GM19035 (cell line): ENCODE data around the gene MYO7A.

Source experiments
- ATAC-seq: cut with Tn5 transposase; IDR thresholded peaks from one replicate; pipeline ENCODE4 v1.9.1; 2021; ENCODE audit not compliant: unreplicated experiment

The MYO7A gene

DNA sequence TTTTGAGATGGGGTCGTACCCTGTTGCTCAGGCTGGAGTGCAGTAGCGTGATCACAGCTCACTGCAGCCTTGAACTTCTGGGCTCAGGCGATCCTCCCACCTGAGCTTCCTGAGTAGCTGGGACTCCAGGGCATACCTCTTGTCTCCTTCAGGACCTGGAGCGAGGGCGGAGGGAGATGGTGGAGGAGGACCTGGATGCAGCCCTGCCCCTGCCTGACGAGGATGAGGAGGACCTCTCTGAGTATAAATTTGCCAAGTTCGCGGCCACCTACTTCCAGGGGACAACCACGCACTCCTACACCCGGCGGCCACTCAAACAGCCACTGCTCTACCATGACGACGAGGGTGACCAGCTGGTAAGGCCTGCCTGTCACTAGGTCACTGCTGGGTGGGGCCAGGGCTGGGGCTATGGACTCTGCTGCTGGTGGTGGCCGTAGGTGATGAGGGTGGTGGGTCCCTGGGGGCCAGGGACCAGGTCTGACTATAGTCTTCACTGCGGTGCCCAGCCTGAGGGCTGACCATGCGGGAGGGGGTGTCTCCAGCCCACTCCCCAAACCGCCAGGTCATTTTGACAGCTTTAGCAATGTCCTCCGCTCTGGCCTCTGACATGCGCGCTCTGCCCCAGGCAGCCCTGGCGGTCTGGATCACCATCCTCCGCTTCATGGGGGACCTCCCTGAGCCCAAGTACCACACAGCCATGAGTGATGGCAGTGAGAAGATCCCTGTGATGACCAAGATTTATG lies 53.9 kb downstream of the MYO7A start:
- ATAC-seq: no peak

DNA sequence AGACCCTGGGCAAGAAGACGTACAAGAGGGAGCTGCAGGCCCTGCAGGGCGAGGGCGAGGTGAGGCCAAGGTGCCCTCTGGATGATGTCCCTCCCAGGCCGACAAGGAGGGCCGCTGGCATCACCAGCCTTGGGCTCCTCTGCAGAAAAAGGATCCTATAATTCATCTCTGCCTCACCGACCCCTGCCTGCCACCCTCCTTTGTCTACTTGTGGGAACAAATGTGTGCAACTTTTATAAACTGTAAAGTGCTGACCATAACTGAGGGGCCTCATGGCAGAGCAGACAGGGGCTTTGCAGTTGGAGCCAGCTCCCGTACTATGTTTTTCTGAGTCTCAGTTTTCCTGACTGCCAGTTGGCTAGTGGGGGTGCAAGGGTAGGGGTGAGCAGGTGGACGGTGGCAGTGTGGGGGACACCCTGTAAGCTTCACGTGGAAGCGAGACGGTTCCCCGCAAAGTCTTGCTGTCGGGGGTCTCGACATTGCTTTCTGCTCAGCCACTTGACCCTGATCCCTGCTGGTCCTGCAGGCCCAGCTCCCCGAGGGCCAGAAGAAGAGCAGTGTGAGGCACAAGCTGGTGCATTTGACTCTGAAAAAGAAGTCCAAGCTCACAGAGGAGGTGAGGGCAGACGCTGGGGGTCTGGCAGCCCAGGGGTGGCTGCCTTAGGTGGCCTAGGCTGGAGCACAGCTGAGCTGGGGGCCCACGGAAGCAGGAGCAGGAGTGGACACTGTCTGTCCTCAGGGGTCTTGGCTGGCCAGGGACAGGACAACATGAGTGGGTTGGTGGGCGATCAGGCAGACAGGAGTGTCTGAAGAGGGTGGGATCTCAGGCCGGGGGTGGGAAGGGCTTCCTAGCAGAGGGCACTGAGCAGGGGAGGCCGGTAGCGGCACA lies 54.7 kb downstream of the MYO7A start:
- ATAC-seq: no peak

DNA sequence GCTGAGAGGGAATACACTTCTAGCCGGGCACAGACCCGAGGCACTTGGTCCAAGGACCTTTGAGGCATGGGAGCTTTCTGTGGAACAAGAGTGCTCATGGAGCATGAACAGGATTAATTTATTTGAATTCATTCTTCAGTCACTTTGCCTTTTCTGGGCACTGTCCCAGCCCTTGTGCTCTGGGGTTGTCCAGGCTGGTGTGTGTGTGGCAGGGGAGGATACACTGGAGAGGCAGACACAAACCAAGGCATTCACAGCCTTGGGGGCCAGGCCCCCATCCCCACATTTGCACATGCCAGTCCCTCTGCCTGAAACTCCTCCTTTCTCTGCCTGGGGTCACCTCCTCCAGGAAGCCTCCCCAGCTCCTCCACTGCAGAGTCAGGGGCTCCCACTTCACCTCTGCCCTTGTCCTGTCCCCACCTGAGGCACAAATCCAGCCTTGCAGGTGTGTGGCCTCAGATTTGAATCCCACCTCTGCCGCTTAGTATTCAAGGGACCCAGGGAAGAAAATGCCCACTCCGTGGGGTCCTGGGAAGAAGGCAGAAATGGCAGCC lies 55.5 kb downstream of the MYO7A start:
- ATAC-seq: no peak

DNA sequence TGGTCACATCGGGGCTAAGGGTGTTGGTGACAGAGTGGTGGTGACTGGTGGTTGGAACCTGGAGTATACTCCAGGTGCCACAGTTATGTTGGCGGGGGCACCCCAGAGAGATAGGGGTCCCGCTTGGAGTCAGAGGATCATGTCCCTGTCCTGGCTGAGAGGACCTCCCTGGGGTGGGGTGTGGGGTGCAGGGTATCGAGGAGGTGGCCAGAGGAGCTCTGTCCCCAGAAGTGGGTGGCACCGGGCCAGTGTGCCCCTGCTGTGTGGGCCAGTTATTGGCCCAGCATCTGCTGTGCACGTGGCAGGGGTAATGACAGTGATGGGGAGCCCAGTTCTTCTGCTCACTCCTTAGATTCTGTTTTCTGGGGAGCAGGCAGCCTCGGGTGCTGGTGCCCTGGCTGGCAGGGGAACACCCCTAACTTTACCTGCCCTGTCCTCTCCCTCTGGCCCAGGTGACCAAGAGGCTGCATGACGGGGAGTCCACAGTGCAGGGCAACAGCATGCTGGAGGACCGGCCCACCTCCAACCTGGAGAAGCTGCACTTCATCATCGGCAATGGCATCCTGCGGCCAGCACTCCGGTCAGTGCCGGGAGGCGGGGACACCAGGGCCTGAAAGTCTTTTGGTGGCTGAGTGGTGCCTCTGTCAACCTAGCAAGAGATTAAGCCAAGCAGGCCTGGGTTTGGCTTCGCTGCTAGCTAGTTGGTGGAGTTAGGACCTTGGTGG lies 56.3 kb downstream of the MYO7A start:
- ATAC-seq: no peak

DNA sequence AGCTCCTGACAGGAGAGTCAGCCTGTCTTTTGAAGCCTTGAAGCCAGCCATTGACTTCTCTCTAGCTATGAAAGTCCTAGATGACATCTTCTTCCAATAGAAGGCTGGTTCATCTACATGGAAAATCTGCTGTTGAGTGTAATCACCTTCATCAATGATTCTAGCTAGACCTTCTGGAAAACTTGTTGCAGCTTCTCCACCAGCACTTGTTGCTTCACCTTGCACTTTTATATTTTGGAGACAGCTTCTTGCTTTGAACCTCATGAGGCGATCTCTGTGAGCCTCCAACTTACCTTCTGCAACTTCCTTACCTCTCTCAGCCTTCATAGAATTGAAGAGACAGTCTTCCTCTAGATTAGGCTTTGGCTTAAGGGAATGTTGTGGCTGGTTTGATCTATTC lies 58.3 kb downstream of the MYO7A start:
- ATAC-seq: no peak

DNA sequence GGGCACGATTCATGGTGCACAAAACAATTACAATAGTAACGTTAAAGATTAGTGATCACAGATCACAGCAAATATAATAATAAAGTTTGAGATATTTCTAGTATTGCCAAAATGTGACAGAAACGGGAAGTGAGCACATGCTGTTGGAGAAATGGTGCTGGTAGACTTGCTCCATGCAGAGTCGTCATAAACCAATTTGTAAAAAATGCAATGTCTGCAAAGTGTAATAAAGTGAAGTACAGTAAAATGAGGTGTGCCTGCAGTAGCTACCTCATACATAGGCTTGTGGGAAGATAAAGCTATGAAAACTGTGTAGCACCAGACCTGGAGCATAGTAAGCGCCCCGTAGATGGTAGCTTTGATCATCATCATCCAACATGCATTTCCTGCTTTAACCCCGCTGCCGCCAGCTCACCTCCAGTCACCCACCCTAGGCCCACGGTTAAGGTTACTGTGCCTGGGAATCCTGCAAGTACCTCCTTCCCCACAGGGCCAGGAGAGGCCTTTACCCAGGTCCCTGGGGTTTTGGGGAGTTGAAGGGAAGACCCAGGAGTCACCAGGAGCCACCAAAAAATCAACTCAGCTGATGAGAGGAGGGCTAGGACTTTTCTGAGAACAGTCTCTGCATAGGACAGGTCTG lies 59.2 kb downstream of the MYO7A start:
- ATAC-seq: no peak

DNA sequence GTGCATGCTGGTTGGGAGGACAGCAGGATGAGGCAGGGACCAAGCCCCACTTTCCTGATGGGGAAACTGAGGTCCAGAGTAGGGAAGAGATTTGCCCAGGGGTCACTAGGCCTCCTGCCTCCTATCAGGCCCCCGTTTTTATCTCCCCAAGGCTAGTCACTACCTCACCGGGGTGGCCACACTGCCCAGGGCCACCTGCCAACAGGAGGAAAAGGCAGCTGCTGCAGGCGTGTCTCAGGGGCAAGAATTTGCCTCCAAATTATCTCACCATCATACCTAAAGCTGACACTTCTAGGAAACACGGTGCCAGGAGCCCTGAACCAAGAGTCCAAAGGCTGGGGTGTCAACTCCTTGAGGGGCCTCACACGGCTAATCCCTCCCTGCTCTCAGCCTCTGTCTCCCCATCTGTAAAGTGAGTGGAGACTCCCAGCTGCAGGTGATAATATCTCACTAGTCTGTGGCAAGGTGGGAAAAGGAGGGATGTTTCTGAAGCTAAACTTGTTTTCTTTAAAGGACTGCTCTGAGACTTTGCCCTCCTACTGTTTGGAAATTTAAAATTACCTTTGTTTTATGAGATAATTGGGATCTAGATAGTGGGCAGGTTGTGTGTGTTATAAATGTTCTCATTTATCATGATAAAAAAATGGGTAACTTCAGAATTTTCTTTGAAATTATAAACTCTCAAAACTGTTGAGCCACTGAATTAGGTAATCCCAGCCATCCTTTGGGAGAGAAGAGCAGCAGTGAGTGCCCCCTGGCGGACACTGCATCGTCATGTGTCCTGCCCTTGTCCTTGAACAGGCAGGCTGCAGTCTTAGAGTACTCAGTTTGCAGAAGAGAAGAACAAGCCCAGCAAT lies 60.0 kb downstream of the MYO7A start:
- ATAC-seq: no peak

DNA sequence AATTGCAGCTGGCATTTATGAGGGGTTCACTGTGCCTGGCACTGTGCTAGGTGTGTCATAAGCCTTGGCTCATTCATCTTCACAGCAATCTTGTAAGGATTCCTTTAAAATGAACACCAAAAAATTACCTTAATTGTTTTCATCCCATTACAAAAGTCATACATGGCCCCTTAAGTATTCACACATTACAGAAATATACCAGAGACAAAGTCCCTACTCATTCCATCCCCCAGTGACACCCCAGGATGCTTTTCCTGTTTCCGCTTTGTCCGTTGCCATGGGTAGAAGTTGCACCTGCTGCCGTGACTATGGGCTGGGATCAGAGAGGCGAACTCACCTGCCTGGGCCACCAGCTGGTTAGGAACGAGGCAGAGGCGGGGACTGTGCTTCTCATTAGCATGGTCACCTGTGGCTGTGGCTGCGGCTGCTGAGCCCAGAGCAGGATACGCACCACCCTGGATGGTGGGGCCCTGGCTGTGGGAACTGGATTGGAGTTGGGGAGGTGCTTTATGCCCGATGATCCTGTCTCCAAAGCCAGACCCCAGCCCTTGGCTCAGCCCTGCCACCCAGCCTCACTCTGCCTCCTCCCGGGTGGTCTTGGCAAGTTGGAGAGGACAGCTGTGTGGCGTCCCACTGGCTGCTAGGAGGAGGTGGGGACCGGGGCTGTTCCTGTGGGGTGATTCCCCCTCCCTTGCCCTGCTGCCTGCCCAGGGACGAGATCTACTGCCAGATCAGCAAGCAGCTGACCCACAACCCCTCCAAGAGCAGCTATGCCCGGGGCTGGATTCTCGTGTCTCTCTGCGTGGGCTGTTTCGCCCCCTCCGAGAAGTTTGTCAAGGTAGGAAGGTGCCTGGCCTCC lies 60.8 kb downstream of the MYO7A start:
- ATAC-seq: no peak

DNA sequence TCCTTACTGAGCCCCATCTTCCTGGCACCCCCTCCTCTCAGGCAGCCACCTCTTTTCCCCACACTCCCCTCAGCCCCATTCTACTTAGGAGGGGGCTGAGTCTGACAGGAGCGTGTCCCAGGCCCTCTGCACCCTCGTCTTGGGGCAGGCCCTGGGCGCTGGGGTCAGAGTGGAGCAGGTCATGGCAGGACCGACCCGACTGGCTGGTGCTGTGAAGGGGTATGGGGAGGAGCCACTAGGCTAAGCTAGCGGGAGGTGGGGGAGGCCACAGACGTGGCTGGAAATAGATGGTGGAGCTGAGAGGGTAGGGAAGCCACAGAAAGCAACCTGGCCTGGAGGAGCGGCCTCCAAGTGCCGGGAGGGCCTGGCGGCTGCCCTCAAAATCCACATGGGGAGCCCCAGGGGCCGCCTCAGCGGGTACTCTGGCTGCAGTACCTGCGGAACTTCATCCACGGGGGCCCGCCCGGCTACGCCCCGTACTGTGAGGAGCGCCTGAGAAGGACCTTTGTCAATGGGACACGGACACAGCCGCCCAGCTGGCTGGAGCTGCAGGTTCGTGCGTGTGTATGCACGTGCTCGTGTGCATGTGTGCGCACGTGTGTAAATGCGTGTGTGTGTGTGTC lies 61.7 kb downstream of the MYO7A start:
- ATAC-seq: no peak

DNA sequence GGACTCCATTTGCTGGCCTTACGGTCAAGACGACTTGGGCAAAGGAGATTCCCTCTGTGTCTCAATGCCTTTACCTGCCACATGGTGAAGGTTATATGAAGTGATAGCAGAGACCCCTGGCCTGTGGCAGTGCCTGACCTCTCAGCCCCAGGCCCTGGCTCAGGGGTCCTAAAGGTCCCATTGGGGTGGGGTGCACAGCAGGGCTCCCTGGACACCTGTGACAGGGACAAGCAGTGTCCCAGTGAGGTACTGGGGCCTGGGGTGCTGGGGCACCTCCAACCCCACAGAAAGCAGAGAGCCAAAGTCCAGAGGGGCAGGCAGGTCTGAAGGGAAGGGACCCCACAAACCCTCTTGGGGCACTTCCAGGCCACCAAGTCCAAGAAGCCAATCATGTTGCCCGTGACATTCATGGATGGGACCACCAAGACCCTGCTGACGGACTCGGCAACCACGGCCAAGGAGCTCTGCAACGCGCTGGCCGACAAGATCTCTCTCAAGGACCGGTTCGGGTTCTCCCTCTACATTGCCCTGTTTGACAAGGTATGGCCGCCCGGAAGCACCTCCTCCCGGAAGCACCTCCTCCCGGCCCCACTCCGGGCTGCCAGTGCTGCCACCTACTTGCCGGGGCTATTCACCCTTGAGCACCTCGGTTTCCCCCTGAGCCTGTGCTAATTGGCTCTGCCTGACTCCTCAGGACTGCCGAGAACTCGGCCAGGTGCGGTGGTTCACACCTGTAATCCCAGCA lies 62.5 kb downstream of the MYO7A start:
- no peak for ATAC-seq

DNA sequence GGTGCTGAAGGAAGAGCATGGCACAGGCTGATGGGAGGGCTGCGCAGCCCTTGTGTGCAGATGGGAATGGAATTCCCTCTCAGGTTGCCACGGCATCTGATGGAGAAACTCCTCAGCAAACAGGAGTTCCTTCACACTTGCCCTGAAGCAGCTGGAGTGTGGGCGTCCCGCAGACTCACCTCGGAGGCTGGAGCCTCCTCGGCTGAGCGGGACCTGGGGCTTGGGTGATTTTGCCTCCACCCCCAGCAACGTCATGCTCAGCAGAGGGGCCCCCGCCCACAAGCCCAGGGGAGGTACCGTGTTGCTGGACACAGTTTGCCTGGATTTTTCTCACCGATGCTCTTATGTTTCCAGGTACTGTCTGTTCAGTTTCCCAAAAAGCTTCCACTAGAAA lies 63.4 kb downstream of the MYO7A start:
- no peak for ATAC-seq

DNA sequence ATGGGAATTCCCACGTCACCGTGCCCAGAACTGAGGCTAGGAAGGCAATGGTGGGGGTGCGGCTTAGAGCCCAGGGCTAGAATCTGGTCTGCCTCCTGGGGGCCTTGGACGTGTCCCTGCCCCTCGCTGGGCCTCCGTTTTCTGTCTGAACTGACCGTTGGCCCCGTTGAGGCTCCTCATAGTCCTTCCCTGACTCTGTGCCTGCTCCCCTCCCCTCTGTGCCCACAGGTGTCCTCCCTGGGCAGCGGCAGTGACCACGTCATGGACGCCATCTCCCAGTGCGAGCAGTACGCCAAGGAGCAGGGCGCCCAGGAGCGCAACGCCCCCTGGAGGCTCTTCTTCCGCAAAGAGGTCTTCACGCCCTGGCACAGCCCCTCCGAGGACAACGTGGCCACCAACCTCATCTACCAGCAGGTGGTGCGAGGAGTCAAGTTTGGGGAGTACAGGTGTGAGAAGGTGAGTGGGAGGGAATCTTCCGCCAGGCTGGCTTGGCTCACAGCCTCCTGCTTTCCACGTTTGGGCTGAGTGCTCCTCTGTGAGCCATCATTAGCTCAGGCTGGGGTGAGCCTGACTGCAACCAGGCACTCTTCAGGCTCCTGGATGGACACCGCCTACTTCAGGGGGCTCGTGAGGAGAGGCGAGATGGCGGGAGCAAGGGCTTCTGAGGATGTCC lies 63.9 kb downstream of the MYO7A start:
- no peak for ATAC-seq

DNA sequence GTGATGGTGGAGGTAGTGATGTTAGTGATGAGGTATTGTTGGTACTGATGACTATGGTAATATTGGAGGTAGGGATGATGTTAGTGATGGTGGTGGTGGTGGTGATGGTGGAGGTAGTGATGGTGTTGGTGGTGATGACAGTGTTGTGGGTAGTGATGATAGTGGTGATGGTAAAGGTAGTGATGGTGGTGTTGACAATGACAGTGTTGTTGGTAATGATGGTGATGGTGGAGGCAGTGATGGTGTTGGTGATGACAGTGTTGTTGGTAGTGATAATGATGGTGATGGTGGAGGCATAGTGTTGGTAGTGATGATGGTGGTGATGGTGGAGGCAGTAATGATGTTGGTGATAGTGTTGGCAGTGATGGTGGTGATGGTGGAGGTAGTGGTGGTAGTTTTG lies 65.1 kb downstream of the MYO7A start:
- no peak for ATAC-seq

DNA sequence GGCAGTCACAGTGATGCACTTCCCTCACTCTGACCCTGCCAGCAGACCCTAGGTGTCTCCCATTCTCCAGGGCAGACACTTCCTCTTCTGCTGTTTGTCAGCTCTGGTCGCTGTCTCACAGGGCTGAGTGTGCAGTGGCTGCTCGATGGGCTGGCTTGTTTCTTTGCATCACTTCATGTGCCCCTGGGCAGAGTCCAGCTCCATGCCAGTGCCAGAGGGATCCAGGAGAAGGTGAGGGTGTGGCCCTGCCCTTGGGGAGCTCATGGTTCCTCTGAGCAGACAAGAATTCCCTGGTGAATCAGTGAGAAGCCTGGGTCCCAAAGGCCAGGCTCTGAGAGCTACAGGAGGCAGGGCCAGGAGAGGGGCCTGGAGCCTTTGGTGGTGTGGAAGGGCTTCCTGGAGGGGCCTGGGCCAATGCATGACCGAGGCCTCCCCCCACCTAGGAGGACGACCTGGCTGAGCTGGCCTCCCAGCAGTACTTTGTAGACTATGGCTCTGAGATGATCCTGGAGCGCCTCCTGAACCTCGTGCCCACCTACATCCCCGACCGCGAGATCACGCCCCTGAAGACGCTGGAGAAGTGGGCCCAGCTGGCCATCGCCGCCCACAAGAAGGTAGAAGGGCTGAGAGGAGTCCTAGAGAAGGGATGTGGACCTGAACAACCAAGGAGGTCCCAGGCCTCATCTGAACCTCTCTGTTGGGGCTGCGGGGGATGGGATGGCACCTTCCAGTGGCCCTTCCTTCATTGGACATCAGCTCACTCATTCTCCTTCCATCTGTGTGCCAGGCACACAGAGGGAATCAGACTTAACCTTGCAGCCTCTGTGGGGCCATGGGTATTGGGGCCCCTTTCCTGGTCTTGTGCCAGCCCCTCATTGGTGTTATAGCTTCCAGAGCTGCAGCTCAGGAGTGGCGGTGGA lies 66.1 kb downstream of the MYO7A start:
- no peak for ATAC-seq

DNA sequence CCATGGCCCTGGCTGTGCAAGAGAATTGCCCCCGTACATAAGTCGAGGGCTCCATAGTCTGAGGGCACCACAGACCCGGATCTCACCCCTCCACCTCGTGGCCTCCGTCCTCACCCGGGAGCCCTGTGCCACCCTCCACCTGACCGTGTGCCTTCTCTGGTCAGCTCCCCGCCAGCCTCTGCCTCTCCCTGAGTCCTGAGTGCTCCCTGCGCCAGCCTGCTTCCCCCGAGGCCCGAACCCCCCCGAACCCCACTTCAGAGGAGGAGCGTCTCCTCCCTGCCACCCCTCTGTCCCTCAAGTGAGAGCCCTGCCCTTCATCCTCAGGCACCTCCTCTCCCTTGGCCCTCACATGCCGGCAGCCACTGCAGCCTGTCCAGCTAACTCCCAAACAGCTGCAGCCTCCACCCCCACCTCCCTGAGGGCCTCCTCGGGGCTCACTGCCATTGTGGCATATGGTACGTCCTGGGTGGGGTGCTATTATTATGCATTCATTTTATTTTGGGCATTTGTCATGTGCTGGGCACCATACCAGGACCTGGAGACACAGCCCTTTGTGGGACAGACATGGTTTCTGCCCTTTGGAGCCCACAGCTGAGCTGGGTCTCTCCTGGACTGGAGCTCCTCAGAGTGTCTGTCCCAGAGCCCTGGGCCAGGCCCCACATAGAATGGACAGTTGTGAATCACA lies 67.2 kb downstream of the MYO7A start:
- ATAC-seq: no peak

DNA sequence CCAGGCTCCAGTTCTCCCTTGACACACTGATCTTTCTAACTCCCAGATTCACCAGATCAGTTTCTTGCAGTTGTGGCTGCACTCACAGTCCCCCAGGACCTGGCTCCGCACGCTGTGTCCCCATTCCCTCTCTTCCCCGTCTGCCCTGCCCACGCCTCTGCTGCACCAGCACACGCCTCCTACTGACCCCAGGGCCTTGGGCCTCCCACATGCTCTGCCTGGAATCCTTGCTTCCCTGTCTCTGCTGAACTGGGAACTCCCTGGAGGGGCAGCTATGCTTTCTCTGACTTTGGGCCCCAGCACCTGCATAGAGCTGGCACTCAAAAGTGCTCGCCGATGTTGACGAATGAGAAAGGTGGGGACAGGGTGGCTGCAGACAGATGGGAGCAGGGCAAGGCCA lies 68.9 kb downstream of the MYO7A start:
- no peak for ATAC-seq
